DND-41 (cell line): ENCODE data around the gene DYNLT4.

Source experiments
- ATAC-seq: fragments of 200-7000 bp; cut with Tn5 transposase; 3 replicates; pipeline ENCODE4 v1.9.1; 2021; ENCODE audit warnings: low read depth; ENCODE audit not compliant: insufficient read depth
- DNase-seq: peaks from one replicate; pipeline ENCODE4 v3.0.0-alpha.2; 2020
- H2AFZ ChIP-seq: 2 replicates; pipeline ENCODE4 v1.6.0; 2012; ENCODE audit warnings: low read depth, low read length
- H3K27ac ChIP-seq: 2 replicates; pipeline ENCODE4 v1.5.1; 2012; ENCODE audit warnings: low read length, inconsistent platforms
- H3K27me3 ChIP-seq: fragments of 200-600 bp; sonication (generic); 2 replicates; pipeline ENCODE4 v1.6.0; 2012; ENCODE audit warnings: low read length, mild to moderate bottlenecking, inconsistent platforms; ENCODE audit not compliant: insufficient read depth, poor library complexity
- H3K36me3 ChIP-seq: 2 replicates; pipeline ENCODE4 v1.5.1; 2012; ENCODE audit warnings: low read length, inconsistent platforms; ENCODE audit not compliant: insufficient read depth
- H3K4me1 ChIP-seq: 2 replicates; pipeline ENCODE4 v1.5.1; 2012; ENCODE audit warnings: mild to moderate bottlenecking, low read length; ENCODE audit not compliant: insufficient read depth
- H3K4me2 ChIP-seq: 2 replicates; pipeline ENCODE4 v1.6.0; 2012; ENCODE audit warnings: mild to moderate bottlenecking, moderate library complexity, low read length, inconsistent platforms; ENCODE audit not compliant: insufficient read depth
- H3K4me3 ChIP-seq, 2 experiments: fragments of 200-600 bp in 1 of 2; shearing (Covaris generic) in 1 of 2; 2 replicates each; pipeline ENCODE4 v1.5.1; 2012 to 2016; ENCODE audit warnings: inconsistent platforms in 2 of 2, low read length in 2 of 2, mild to moderate bottlenecking in 2 of 2, low read depth in 1 of 2, moderate library complexity in 1 of 2
- H3K79me2 ChIP-seq: 2 replicates; pipeline ENCODE4 v1.6.0; 2012; ENCODE audit warnings: low read length, inconsistent platforms; ENCODE audit not compliant: insufficient read depth
- H3K9ac ChIP-seq: 2 replicates; pipeline ENCODE4 v1.6.0; 2012; ENCODE audit warnings: low read depth, mild to moderate bottlenecking, inconsistent platforms, low read length, moderate library complexity
- H3K9me3 ChIP-seq: 2 replicates; pipeline ENCODE4 v1.5.1; 2012; ENCODE audit warnings: low read length, moderate library complexity, mild to moderate bottlenecking, inconsistent platforms; ENCODE audit not compliant: insufficient read depth, severe bottlenecking
- H4K20me1 ChIP-seq: 2 replicates; pipeline ENCODE4 v1.6.0; 2012; ENCODE audit warnings: low read length; ENCODE audit not compliant: insufficient read depth
- EZH2 ChIP-seq: IDR thresholded peaks from 3 replicates; pipeline ENCODE4 v1.6.1; 2012; ENCODE audit warnings: borderline replicate concordance, low read depth, mild to moderate bottlenecking, moderate library complexity, low read length, inconsistent platforms; ENCODE audit not compliant: severe bottlenecking
- TF ChIP-seq, protein P1 (sequence below): IDR thresholded peaks from 2 replicates; pipeline ENCODE4 v1.5.1; 2012; ENCODE audit warnings: borderline replicate concordance, low read length, moderate library complexity, mild to moderate bottlenecking; ENCODE audit not compliant: poor library complexity, severe bottlenecking; ENCODE audit errors: extremely low read depth

The DYNLT4 gene

DNA sequence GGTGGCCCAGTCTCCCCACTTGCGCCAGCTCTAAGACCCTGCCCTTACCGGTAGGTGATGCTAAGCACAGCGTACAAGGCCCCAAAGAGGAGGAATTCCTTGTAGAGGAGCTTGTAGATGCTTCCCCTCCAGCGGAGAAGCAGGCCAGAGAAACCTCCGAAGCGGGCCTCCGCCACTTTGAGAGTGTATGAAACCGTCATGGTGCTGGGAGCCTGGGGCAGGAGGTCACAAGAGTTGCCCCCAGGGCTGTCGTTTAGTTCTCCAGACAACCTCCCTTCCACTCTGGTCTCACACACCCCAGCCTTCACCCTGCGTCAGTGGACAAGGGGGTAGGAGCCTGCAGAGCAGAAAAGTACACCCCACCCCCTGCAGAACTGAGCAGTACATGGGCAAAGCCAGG, 19.6 kb downstream of the DYNLT4 start:
- no peak for ATAC-seq
- H2AFZ ChIP-seq: no peak overlapping the region
- no peaks in the 10 kb centered on the region for H3K27me3 ChIP-seq
- H3K36me3 ChIP-seq: no peaks in the 10 kb centered on the region
- no peaks in the 10 kb centered on the region for H3K9me3 ChIP-seq
- no peak overlapping the region for H3K27ac ChIP-seq
- TF ChIP-seq, protein P1, sequence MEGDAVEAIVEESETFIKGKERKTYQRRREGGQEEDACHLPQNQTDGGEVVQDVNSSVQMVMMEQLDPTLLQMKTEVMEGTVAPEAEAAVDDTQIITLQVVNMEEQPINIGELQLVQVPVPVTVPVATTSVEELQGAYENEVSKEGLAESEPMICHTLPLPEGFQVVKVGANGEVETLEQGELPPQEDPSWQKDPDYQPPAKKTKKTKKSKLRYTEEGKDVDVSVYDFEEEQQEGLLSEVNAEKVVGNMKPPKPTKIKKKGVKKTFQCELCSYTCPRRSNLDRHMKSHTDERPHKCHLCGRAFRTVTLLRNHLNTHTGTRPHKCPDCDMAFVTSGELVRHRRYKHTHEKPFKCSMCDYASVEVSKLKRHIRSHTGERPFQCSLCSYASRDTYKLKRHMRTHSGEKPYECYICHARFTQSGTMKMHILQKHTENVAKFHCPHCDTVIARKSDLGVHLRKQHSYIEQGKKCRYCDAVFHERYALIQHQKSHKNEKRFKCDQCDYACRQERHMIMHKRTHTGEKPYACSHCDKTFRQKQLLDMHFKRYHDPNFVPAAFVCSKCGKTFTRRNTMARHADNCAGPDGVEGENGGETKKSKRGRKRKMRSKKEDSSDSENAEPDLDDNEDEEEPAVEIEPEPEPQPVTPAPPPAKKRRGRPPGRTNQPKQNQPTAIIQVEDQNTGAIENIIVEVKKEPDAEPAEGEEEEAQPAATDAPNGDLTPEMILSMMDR: no peak
- TF ChIP-seq EZH2: no peak
- H4K20me1 ChIP-seq: no peaks in the 10 kb centered on the region
- H3K9ac ChIP-seq: no peak overlapping the region
- H3K4me1 ChIP-seq: no peaks in the 10 kb centered on the region
- H3K79me2 ChIP-seq: no peaks in the 10 kb centered on the region
- DNase-seq: no peak
- no peak overlapping the region for H3K4me2 ChIP-seq
- H3K4me3 ChIP-seq: no peak overlapping the region

DNA sequence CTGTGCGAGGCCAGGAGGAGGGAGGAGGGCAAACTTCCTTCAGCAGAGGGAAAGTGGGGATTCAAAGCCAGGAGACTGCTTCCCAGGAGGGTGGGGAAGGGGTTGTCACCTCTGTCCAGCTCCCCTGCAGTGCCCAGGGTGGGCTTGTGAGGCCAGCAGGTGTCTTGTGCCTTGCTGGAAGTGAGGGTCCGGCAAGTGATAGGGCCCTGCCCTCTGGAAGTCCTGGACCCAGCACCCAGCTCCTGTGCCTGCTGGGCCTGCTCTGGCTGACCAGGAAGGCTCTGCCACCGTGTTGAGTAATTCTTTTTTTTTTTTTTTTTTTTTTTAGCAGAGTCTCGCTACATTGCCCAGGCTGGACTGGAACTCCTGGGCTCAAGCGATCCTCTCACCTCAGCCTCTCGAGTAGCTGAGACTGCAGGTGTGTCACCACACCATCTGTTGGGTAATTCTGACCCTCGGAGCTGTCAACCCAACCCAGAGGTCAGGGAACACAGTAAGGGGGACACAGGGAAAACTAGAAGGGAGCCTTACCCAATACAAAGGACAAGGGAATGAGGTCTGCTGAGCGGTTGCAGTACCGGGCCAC, 20.2 kb downstream of the DYNLT4 start:
- Histone ChIP-seq H3K4me1 (no peaks in the 10 kb centered on the region), H3K27ac (no peak overlapping the region), H3K4me3 (no peak overlapping the region), H3K4me2 (no peak overlapping the region), H3K9me3 (no peaks in the 10 kb centered on the region), H3K9ac (no peak overlapping the region), H2AFZ (no peak overlapping the region), H3K27me3 (no peaks in the 10 kb centered on the region), H3K36me3 (no peaks in the 10 kb centered on the region), H4K20me1 (no peaks in the 10 kb centered on the region), H3K79me2 (no peaks in the 10 kb centered on the region)
- ATAC-seq (no peak), DNase-seq (no peak)
- no peak for TF ChIP-seq EZH2
- TF ChIP-seq, protein P1: no peak

DNA sequence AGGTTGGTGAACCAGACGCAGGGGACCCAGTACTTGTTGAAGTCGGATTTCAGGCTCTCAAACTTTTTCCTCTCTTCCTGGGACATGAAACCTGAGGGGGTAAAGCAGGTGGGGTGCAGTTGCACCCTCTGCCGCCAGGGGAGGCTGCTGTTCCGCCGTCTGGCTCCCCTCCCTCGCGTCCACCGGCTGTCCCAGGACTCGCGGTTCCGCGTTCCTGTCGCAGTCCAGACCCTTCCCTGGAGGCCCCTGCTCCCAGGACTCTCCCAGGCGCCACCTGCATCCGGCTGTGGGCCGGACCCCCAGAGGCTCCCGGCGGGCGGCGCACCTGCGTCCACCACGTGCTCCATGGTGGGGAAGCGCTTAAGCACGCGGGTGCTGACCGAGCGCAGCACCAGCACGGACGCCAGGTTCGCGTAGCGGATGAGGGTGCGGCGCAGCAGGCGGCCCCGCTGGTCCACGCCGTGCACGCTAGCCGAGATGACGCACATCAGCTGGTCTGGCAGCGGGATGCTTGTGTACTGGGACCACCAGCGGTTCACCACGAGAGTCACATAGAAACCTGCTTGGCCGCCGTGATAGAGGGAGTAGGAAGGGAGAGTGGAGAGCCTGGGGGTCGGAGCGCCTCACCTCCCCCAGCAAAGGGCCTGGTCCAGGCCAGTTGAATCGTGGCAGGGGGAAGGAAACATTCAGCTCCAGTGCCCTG, 20.9 kb downstream of the DYNLT4 start:
- Histone ChIP-seq H3K9ac (no peak overlapping the region), H3K27me3 (no peaks in the 10 kb centered on the region), H3K36me3 (peaks cover 2% of the 10 kb centered on the region; the same call in 1 of the 2 replicates), H3K4me2 (no peak overlapping the region), H3K79me2 (no peaks in the 10 kb centered on the region), H3K27ac (no peak overlapping the region), H4K20me1 (0 out of 2 replicates have a peak, but pooled peaks cover 2% of the 10 kb centered on the region), H2AFZ (no peak overlapping the region), H3K4me1 (no peaks in the 10 kb centered on the region), H3K9me3 (no peaks in the 10 kb centered on the region), H3K4me3 (no peak overlapping the region)
- no peak for DNase-seq
- 0 out of 3 replicates have a peak, but pooled peaks have one; percentile 26 for ATAC-seq
- TF ChIP-seq, protein P1: peak; percentile 62
- TF ChIP-seq EZH2: no peak
